Memory B cell (primary cell): ENCODE measurements around the gene NRM.

ENCODE experiments used
- ATAC-seq: fragments of 150-1000 bp; cut with Tn5 transposase; 2 replicates; pipeline ENCODE4 v1.10.0; 2021; ENCODE audit warnings: low read depth, mild to moderate bottlenecking, moderate library complexity
- DNase-seq, 2 donors: peaks; one replicate each; pipeline ENCODE4 v3.0.0; 2022; ENCODE audit warnings: low spot score in 2 of 2
- H3K27ac Mint-ChIP-seq: one replicate; pipeline ENCODE4 v1.8.0; 2022; ENCODE audit warnings: mild to moderate bottlenecking, moderate library complexity, mixed read lengths
- H3K27me3 Mint-ChIP-seq: one replicate; pipeline ENCODE4 v1.8.0; 2022; ENCODE audit warnings: mixed read lengths
- H3K36me3 Mint-ChIP-seq: one replicate; pipeline ENCODE4 v1.8.0; 2022; ENCODE audit warnings: mild to moderate bottlenecking, mixed read lengths
- H3K4me1 Mint-ChIP-seq: one replicate; pipeline ENCODE4 v1.8.0; 2022; ENCODE audit warnings: mixed read lengths
- H3K4me3 Mint-ChIP-seq: one replicate; pipeline ENCODE4 v1.8.0; 2022; ENCODE audit warnings: mild to moderate bottlenecking, moderate library complexity, mixed read lengths
- H3K9me3 Mint-ChIP-seq: one replicate; pipeline ENCODE4 v1.8.0; 2022; ENCODE audit warnings: mixed read lengths

Gene NRM

DNA sequence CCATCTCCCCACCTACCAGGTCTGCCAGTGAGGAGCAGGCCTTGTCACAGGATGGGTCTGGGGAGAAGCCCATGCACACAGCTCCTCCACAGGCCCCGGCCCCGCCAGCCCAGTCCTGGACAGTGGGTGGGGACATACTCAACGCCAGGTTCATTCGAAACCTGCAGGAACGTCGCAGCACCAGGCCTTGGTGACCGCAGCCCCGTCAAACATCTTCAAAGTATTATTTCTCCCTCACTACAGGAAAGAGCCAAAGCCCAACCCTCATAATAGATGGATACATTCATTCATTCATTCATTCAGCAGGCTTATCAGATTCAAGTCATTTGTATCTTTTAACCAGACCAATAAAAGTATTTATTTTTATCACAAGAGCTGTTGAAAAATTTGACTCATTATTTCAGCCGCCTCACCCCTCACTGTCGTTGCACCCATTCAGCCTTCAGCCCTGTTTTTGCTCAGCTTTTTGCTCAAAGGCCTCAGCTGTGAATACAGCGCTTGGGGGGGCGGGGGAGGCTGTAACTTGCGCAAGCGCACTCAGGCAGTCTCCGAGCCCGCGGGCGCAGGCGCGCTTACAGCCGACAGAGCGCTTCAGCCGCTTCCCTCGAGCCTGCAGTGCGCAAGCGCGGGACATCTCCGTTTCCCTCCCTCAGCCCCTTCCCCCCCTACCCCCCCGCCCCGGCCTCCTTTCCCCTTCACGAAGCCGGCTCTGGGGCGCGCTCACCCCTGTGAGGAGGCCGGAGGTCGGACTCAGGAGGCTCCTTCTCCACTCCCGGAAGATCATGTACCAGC, 44.1 kb downstream of the NRM start, which contains the start of gene C6orf136:
TSS of gene C6orf136 (plus strand) at position 684 of the 792 bp plus-strand sequence. CDS start at position 783, 99 bp downstream.
- DNase-seq (peak in 1 of 2 donors; percentile 86), ATAC-seq (peak; percentile 74)
- Mint-ChIP-seq H3K9me3 (no peaks in the 10 kb centered on the region), H3K27me3 (no peaks in the 10 kb centered on the region), H3K4me3 (peak within 1 kb of the TSS; percentile 93), H3K36me3 (peaks cover 10% of the 10 kb centered on the region), H3K27ac (peak within 1 kb of the TSS; percentile 88), H3K4me1 (peaks cover 24% of the 10 kb centered on the region)

DNA sequence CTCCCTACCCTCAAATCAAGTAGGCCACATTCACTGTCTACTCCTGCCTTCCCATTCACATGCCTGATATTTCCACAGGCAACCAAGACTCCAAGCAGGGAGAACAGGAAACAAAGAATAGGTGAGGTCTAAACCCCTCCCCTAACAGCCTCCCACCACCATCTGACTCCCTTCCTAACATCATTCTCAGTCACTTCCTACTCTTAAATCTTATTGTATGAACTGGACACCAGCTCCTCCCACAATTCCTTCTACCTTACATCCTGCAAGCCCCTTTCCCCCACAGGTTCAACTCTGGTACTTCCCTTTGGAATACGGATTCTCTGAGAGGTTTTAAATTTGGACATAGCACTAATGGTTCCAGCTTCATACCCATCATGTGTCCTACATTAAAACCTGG, 44.8 kb downstream of the NRM start:
- ATAC-seq (no peak), DNase-seq (no peak)
- Mint-ChIP-seq H3K4me3 (no peak overlapping the region), H3K9me3 (no peaks in the 10 kb centered on the region), H3K4me1 (peaks cover 23% of the 10 kb centered on the region), H3K27ac (peak overlapping the region; percentile 88), H3K36me3 (peaks cover 11% of the 10 kb centered on the region), H3K27me3 (no peaks in the 10 kb centered on the region)

DNA sequence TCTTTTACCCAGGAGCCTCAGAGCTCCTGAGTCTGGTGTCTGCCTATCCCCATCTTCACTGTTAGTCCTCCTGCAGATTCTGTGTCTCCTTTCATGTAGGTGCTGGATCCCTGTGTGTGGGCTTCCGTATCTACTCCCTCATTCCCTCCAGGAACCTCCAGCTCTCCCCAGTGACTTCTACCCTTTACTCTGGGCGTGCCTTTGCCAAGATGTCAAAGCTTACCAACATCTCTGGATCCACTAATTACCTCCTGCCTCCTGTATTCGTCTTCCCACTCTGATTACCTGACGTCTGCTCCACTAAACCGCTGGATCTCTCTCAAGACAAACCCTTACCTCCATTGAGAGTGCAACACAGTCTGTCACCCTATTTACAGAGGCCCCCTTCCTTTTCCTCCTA, 46.0 kb downstream of the NRM start:
- Mint-ChIP-seq H3K36me3 (peaks cover 12% of the 10 kb centered on the region), H3K27ac (no peak overlapping the region), H3K9me3 (no peaks in the 10 kb centered on the region), H3K4me1 (peaks cover 21% of the 10 kb centered on the region), H3K4me3 (no peak overlapping the region), H3K27me3 (no peaks in the 10 kb centered on the region)
- no peak for ATAC-seq
- DNase-seq, result no peak

DNA sequence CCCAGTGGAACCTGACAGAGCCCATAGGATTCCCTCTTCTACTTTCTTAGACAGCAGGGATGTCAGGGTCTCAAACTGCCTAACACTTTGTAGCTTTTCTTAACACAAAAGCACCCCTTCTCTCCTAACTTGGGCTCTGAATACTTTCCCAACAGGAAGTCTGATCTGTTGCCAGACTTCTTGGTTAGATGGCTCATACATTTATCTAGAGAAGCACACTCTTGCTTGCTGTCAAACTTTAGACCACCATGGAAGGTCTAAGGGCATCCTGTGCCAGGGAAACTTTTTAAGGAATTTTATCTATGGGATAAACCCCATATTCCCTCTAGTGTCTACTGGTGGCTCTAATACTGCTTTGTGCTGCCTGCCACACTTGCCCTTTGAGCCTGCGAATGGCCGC, 47.1 kb downstream of the NRM start:
- Mint-ChIP-seq H3K27me3 (no peaks in the 10 kb centered on the region), H3K4me3 (no peak overlapping the region), H3K9me3 (no peaks in the 10 kb centered on the region), H3K36me3 (peaks cover 12% of the 10 kb centered on the region), H3K4me1 (peaks cover 21% of the 10 kb centered on the region), H3K27ac (peak overlapping the region; percentile 17)
- DNase-seq (no peak), ATAC-seq (no peak)

DNA sequence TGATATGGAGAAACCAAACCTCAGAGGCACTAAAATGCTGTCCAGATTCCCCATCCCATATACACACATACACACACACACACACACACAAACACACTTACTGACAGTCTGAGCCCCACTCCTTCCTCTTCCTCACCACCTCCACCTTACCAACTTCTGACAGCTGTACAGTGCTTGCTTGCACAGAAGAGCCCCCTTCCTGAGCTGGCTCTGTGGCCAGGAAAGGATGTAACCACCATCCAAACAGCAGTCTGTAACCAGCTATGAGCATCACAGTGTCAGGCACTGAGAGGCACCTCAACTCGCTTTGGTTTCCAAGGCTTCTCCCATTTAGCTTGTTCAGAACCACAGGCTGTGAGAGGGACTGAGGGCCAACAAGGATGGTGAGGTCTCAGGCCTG, 49.7 kb downstream of the NRM start:
- Mint-ChIP-seq H3K27me3 (no peaks in the 10 kb centered on the region), H3K36me3 (peaks cover 12% of the 10 kb centered on the region), H3K4me3 (no peak overlapping the region), H3K27ac (no peak overlapping the region), H3K4me1 (peaks cover 12% of the 10 kb centered on the region), H3K9me3 (no peaks in the 10 kb centered on the region)
- DNase-seq (no peak), ATAC-seq (no peak)

DNA sequence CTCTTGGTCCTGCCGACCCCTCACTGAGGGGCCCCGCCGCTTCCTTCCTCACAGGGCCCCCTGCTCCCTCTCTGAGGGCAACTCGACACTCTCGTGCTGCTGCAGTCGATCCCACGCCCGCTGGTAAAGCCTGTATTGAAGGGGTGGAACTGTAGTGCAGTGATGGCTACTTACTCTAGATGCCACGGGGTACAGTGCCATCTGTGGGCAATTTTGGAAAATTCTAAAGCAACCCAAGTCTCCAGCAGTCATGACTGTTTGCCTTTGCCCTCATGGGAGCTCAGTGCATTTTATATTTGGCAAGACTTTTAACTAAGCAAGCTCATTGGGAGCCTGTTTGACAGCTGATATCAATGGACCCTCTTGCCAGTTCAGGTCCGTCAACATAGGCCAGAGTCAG, 50.3 kb downstream of the NRM start:
- ATAC-seq (no peak), DNase-seq (no peak)
- no peak overlapping the region for H3K4me3 Mint-ChIP-seq
- no peaks in the 10 kb centered on the region for H3K9me3 Mint-ChIP-seq
- H3K4me1 Mint-ChIP-seq, result peaks cover 7% of the 10 kb centered on the region
- peaks cover 12% of the 10 kb centered on the region for H3K36me3 Mint-ChIP-seq
- no peak overlapping the region for H3K27ac Mint-ChIP-seq
- no peaks in the 10 kb centered on the region for H3K27me3 Mint-ChIP-seq
